Stimulated activated naive B cell treated with anti-CD40 and anti-IgM and Interleukin-4, amounts not matched to agents 10 μg/mL and 1 μg/mL and 100 μg/mL, for 72 hours (primary cell): Measurements from ENCODE around the gene FN3KRP.
A peak's percentile ranks its signal among the peaks of the same experiment; 100 is the strongest.

ENCODE experiments used
- ATAC-seq, 2 donors: fragments of 150-1000 bp; cut with Tn5 transposase; replicated peaks; 2 replicates each; pipeline ENCODE4 v1.10.0; 2021; ENCODE audit warnings: moderate library complexity in 1 of 2
- DNase-seq: peaks from one replicate; pipeline ENCODE4 v3.0.0; 2021
- H3K27ac Mint-ChIP-seq: one replicate; pipeline ENCODE4 v1.8.0; 2022; ENCODE audit warnings: mild to moderate bottlenecking, mixed read lengths
- H3K27me3 Mint-ChIP-seq, 2 donors: one replicate each; pipeline ENCODE4 v1.8.0; 2022; ENCODE audit warnings: mixed read lengths in 2 of 2
- H3K36me3 Mint-ChIP-seq, 2 donors: one replicate each; pipeline ENCODE4 v1.8.0; 2022; ENCODE audit warnings: mixed read lengths in 2 of 2, mild to moderate bottlenecking in 1 of 2
- H3K4me1 Mint-ChIP-seq, 2 donors: one replicate each; pipeline ENCODE4 v1.8.0; 2022; ENCODE audit warnings: mixed read lengths in 2 of 2, mild to moderate bottlenecking in 1 of 2
- H3K4me3 Mint-ChIP-seq, 2 donors: one replicate each; pipeline ENCODE4 v1.8.0; 2022; ENCODE audit warnings: mild to moderate bottlenecking in 2 of 2, mixed read lengths in 2 of 2, moderate library complexity in 1 of 2
- H3K9me3 Mint-ChIP-seq, 2 donors: one replicate each; pipeline ENCODE4 v1.8.0; 2022; ENCODE audit warnings: mixed read lengths in 2 of 2, mild to moderate bottlenecking in 1 of 2

Gene FN3KRP

DNA sequence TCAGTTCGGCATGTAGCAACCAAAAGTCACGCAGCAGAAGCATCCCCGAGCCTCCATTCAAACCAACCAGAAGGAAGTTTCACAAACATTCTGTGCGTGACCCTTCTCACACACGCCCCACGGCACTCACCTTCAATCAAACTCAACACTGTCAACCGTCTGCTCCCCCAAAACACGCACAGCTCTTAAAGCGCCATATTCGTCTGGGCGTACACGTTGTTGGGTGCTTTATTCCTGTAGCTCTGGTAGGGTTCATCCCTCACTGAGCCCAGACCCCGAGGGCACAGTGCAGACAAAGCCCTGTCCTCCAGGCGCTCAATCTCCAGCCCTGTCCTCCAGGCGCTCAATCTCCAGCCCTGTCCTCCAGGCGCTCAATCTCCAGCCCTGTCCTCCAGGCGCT lies 20.2 kb upstream of the FN3KRP start:
- Mint-ChIP-seq H3K36me3 (peaks cover 13 to 19% of the 10 kb centered on the region in 2 donors), H3K4me3 (no peak overlapping the region), H3K27ac (no peak overlapping the region), H3K4me1 (peaks cover 14 to 18% of the 10 kb centered on the region in 2 donors), H3K9me3 (peaks cover 7 to 9% of the 10 kb centered on the region in 2 donors), H3K27me3 (peaks cover 9 to 17% of the 10 kb centered on the region in 2 donors)
- no peak for ATAC-seq
- no peak for DNase-seq

GRCh38 chr17:82696916-82697807 lies 19.3 kb upstream of the FN3KRP start:
- no peak for ATAC-seq
- peaks cover 13 to 16% of the 10 kb centered on the region in 2 donors for H3K36me3 Mint-ChIP-seq
- H3K4me3 Mint-ChIP-seq = peak overlapping the region; percentile 41 to 78
- peak overlapping the region; percentile 37 for H3K27ac Mint-ChIP-seq
- DNase-seq = no peak
- peaks cover 9 to 17% of the 10 kb centered on the region in 2 donors for H3K27me3 Mint-ChIP-seq
- peaks cover 13 to 14% of the 10 kb centered on the region in 2 donors for H3K4me1 Mint-ChIP-seq
- peaks cover 7 to 9% of the 10 kb centered on the region in 2 donors for H3K9me3 Mint-ChIP-seq

- Mint-ChIP-seq H3K4me3 (peak overlapping the region; percentile 41 to 78), H3K9me3 (peaks cover 7 to 9% of the 10 kb centered on the region in 2 donors), H3K4me1 (peaks cover 11 to 14% of the 10 kb centered on the region in 2 donors), H3K36me3 (peaks cover 13 to 16% of the 10 kb centered on the region in 2 donors), H3K27me3 (peaks cover 9 to 17% of the 10 kb centered on the region in 2 donors), H3K27ac (no peak overlapping the region)
- DNase-seq (no peak), ATAC-seq (no peak)
Observed at GRCh38 chr17:82697808-82698064, 18.8 kb upstream of the FN3KRP start.

DNA sequence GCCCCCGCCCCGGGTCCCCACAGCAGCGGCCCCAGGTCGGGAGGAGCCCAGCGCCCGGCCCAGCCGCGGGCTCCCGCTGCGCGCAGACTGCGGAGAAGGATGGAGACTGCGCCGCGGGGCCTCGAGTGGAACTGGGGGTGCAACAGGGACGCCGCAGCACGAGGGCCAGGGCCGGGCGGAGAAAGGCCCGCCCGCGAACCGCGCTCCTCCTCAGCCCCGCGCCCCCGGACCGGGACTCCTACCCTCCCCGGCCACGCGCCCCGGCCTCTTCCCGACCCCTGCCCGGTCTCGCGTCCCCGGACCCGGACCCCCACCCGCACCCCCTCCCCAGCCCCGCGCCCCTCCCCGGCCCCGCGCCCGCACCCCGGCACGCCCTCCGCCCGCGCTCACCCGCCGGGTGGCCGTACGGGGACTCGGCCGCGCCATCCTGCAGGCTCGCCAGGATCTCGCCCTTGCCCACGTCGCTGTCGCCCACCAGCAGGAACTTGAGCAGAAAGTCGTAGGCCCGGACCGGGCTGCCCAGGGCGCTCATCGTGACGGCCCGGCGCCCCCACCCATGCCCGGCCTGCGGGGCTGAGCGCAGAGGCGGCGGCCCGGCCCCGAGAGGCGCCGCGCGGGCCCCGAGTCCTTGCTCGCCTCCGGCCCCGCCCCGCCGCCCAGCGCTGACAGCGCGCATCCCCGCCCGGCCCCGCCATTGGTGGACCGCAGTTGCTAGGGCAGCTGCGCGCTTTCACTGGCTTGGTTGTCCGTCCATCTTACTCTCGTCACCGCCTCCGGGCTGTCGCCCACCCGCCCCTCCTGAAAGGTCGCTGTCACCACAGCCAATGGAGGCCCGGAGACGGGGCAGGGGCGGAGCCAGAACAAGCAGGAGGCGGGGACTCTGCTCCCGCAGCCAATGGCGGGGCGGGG lies 18.2 kb upstream of the FN3KRP start, which contains the start of gene RAB40B:
TSS of gene RAB40B (minus strand) at position 634 of the 909 bp plus-strand sequence. CDS start at position 532, 102 bp downstream.
- peak within 1 kb of the TSS; percentile 84 to 86 for H3K4me3 Mint-ChIP-seq
- H3K36me3 Mint-ChIP-seq = peaks cover 11 to 13% of the 10 kb centered on the region in 2 donors
- H3K9me3 Mint-ChIP-seq = peaks cover 7 to 9% of the 10 kb centered on the region in 2 donors
- DNase-seq = peak; percentile 98
- peaks cover 9 to 17% of the 10 kb centered on the region in 2 donors for H3K27me3 Mint-ChIP-seq
- peak; percentile 98 for ATAC-seq
- peak within 1 kb of the TSS; percentile 62 for H3K27ac Mint-ChIP-seq
- H3K4me1 Mint-ChIP-seq = peaks cover 11 to 14% of the 10 kb centered on the region in 2 donors

GRCh38 chr17:82698974-82699442 lies 17.5 kb upstream of the FN3KRP start:
- Mint-ChIP-seq H3K4me1 (peaks cover 13 to 17% of the 10 kb centered on the region in 2 donors), H3K27me3 (peaks cover 12 to 17% of the 10 kb centered on the region in 2 donors), H3K9me3 (peaks cover 7 to 9% of the 10 kb centered on the region in 2 donors), H3K36me3 (peaks cover 10 to 11% of the 10 kb centered on the region in 2 donors), H3K27ac (no peak overlapping the region), H3K4me3 (peak overlapping the region; percentile 84 to 86)
- ATAC-seq (peak in 1 of 2 donors; percentile 1), DNase-seq (no peak)

- peaks cover 12 to 17% of the 10 kb centered on the region in 2 donors for H3K27me3 Mint-ChIP-seq
Observed at GRCh38 chr17:82699551-82699950, 17.0 kb upstream of the FN3KRP start.

DNA sequence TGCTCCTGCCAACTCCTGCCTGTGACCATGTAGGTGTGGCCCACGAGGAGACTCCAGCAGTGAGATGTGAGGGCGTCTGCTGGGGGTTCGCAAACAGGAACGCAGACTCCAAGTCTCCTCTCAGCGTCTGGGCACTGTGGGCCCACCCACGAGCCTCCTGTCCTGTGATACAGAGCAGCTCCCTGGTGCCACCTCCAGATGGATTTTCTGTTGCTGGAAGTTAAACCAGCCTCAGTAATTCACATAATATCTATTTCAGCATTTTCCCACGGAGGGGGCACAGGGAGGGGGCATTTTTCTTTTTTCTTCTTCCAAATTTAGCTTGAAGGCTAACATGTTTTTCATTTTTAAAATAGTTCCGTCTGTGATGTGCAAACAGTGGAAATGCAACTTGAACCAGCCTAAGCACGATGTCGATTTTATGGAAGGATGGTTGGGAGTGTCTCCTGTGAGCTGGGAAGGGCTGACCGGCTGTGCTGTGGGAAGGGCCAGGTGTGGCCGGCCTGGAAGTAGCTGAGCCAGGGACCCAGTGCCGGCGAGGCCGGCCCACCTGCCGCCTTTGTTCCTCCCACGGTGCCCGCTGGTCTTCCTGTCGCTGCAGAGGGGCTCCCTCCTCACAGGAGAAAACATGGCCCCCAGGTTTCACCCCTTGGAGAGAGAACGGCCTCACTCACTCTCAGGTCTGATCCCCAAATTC lies 14.1 kb upstream of the FN3KRP start:
- no peaks in the 10 kb centered on the region for H3K36me3 Mint-ChIP-seq
- no peaks in the 10 kb centered on the region for H3K9me3 Mint-ChIP-seq
- peaks cover 8 to 23% of the 10 kb centered on the region in 2 donors for H3K4me1 Mint-ChIP-seq
- H3K4me3 Mint-ChIP-seq = no peak overlapping the region
- no peak for ATAC-seq
- no peak overlapping the region for H3K27ac Mint-ChIP-seq
- DNase-seq = no peak
- peaks cover 2 to 5% of the 10 kb centered on the region in 2 donors for H3K27me3 Mint-ChIP-seq

More at GRCh38 chr17:82699551-82699950, 17.0 kb upstream of the FN3KRP start:
- peak overlapping the region; percentile 84 to 86 for H3K4me3 Mint-ChIP-seq
- H3K27ac Mint-ChIP-seq = no peak overlapping the region
- no peak for DNase-seq
- peaks cover 7 to 8% of the 10 kb centered on the region in 2 donors for H3K36me3 Mint-ChIP-seq
- no peak for ATAC-seq
- H3K4me1 Mint-ChIP-seq = peaks cover 13 to 22% of the 10 kb centered on the region in 2 donors
- H3K9me3 Mint-ChIP-seq = peaks cover 4 to 6% of the 10 kb centered on the region in 2 donors

DNA sequence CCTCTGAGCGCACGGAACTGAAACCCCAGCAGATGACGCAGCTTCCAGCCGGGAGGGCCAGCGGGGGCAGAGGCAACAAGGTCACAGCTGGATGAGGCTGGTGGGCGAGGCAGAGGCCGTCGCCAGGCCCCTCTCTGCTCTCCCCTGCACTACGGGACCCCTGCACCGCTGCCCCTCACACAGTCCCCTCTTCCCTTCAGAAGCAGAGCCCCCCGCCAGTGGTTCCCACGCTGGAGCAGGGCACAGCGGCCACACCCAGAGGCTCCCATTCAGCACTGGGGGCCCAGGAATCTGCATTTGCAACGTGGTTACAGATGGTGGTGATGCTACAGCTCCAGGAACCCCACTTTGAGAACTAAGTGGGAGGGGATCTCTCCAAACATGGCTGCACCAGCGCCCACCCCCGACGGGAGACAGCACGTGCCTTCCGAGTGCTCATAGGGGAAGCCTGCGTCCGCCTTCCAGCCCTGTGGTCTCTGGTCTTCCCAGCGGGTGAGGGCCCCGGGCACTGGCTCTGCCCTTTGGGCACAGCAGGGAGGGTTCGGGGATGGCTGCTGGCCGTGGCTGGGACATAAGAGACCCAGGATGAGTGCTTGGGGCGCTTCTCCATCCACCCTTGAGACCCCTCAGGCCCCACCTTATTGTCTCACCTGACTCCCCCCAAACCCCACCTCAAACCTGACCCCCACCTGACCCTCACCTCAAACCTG lies 13.3 kb upstream of the FN3KRP start:
- H3K9me3 Mint-ChIP-seq = no peaks in the 10 kb centered on the region
- no peak overlapping the region for H3K4me3 Mint-ChIP-seq
- H3K36me3 Mint-ChIP-seq = no peaks in the 10 kb centered on the region
- ATAC-seq (no peak), DNase-seq (no peak)
- peaks cover 13 to 29% of the 10 kb centered on the region in 2 donors for H3K4me1 Mint-ChIP-seq
- H3K27ac Mint-ChIP-seq = no peak overlapping the region
- peaks cover 0 to 3% of the 10 kb centered on the region in 2 donors for H3K27me3 Mint-ChIP-seq

DNA sequence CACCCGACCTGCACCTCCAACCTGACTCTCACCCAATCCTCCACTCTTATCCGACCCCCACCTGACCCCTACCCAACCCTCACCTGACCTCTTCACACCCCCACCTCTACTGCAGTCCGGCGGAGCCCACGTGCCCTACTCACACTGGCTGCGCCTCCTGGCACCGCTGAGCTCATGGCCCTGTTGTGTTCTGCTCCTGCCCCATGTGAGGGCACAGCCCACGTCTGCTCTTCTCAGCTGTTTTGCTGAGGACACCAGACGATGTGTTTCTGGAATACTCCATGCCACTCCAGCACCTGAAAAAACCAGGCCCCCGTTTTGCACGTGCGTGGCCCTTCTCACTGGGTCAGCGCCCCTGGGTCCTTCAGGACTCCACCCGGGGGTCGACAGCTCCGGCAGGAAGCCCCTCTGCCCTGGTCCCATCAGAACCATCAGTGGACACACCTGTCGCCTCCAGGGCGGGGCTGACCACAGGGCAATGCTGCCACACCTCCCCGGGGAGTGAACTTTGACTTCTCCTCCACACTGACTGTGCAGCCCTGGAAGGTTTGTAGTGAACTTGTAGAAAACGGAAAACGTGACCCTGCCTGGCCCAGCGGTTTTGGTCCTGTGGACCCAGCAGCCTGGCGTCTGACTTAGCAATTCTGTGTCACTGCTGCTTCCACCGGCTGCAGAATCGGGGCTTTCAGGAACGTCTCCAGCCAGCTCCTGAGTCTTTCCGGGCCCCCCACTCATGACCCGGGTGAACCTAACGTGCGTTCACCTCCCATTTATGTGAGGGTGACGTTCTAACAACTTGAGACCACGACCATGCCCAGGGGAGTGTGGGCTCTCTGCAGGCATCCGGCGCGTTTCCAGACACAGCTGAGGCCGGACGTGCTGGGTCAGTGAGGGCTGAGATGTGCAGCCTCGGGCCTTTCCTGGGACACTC lies 12.3 kb upstream of the FN3KRP start:
- H3K36me3 Mint-ChIP-seq = no peaks in the 10 kb centered on the region
- H3K27me3 Mint-ChIP-seq = peaks cover 0 to 3% of the 10 kb centered on the region in 2 donors
- H3K27ac Mint-ChIP-seq = peak overlapping the region; percentile 65
- ATAC-seq (no peak), DNase-seq (no peak)
- no peaks in the 10 kb centered on the region for H3K9me3 Mint-ChIP-seq
- no peak overlapping the region for H3K4me3 Mint-ChIP-seq
- peaks cover 11 to 30% of the 10 kb centered on the region in 2 donors for H3K4me1 Mint-ChIP-seq

DNA sequence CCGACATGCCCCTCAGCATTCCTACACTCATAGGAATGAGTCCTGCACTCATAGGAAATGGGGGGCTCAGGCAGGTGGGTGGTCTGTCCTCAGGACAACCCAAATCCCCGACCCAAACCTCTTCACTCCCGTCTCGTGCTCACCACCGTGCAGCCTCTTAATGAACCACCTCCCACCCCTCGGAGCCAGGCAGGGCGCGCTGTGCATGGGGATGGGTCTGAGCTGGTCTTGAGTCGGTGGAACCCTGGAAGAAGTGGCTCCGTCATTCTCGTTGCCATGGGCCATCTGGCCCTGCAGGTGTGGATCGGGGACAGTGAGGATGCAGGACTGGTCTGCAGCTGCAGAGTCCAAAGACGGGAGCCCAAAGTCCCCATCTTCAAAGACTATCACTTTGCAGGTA lies 11.6 kb upstream of the FN3KRP start:
- Mint-ChIP-seq H3K4me3 (no peak overlapping the region), H3K9me3 (no peaks in the 10 kb centered on the region), H3K4me1 (peaks cover 9 to 27% of the 10 kb centered on the region in 2 donors), H3K36me3 (no peaks in the 10 kb centered on the region), H3K27ac (no peak overlapping the region), H3K27me3 (peaks cover 0 to 3% of the 10 kb centered on the region in 2 donors)
- no peak for ATAC-seq
- DNase-seq = no peak

DNA sequence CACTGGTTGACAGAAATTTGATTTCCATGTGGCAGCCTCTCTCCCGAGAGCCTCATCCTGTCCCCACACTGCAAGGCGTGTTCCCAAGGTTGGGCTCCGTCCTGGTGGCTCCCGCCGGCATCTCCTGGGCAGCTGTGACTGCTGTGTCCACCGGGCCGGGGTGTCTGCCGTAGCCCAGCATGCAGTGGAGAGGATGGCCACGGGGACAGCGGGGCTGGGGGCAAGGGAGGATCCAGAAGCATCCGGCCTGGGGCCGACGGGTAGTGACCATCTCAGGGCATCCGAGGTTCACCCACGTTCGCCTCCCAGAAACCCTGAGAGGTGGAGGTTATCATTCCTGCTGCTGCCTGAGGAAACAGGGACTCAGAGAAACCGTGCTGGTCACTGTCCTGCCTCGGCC lies 10.8 kb upstream of the FN3KRP start:
- ATAC-seq = no peak

GRCh38 chr17:82709024-82709675 lies 7.4 kb upstream of the FN3KRP start:
- peaks cover 7 to 23% of the 10 kb centered on the region in 2 donors for H3K4me1 Mint-ChIP-seq
- no peaks in the 10 kb centered on the region for H3K36me3 Mint-ChIP-seq
- no peaks in the 10 kb centered on the region for H3K27me3 Mint-ChIP-seq
- H3K27ac Mint-ChIP-seq = no peak overlapping the region
- H3K9me3 Mint-ChIP-seq = no peaks in the 10 kb centered on the region
- DNase-seq (no peak), ATAC-seq (no peak)
- H3K4me3 Mint-ChIP-seq = no peak overlapping the region

More for the DNA sequence above, 10.8 kb upstream of the FN3KRP start:
- no peaks in the 10 kb centered on the region for H3K9me3 Mint-ChIP-seq
- H3K27ac Mint-ChIP-seq = no peak overlapping the region
- peaks cover 9 to 27% of the 10 kb centered on the region in 2 donors for H3K4me1 Mint-ChIP-seq
- no peaks in the 10 kb centered on the region for H3K36me3 Mint-ChIP-seq
- peaks cover 0 to 3% of the 10 kb centered on the region in 2 donors for H3K27me3 Mint-ChIP-seq
- H3K4me3 Mint-ChIP-seq = no peak overlapping the region
- no peak for DNase-seq
